WTC11 (cell line): ENCODE results near the gene POLG. TPM values are rescaled to one million over a fixed set of nuclear protein-coding genes. Genes with fewer than 3 reads are reported as not detected.

Experiments used
- ATAC-seq: fragments of 200-7000 bp; cut with Tn5 transposase; 2 replicates; pipeline ENCODE4 v1.10.0; 2021; ENCODE audit warnings: mild to moderate bottlenecking, moderate library complexity
- CTCF ChIA-PET: fragments of 300-600 bp; sonication (Branson Sonifier 250); formaldehyde crosslinking; loops from one replicate; lab custom pipeline; 2021; ENCODE audit warnings: antibody characterized with exemption; lab: Charles Lee
- POLR2A ChIA-PET: fragments of 350-600 bp; sonication (Branson Sonifier 250); formaldehyde crosslinking; loops from one replicate; lab custom pipeline; 2021; ENCODE audit warnings: antibody characterized with exemption; lab: Charles Lee
- DNase-seq: peaks from one replicate; pipeline ENCODE4 v3.0.0; 2021; ENCODE audit warnings: low spot score
- H3K27ac Mint-ChIP-seq: 2 replicates; pipeline ENCODE4 v1.8.0; 2021; ENCODE audit warnings: mixed read lengths
- H3K27me3 Mint-ChIP-seq: 2 replicates; pipeline ENCODE4 v1.8.0; 2021; ENCODE audit warnings: low read depth, mild to moderate bottlenecking, moderate library complexity, mixed read lengths
- H3K36me3 Mint-ChIP-seq: 2 replicates; pipeline ENCODE4 v1.8.0; 2021; ENCODE audit warnings: mixed read lengths
- H3K4me1 Mint-ChIP-seq: 2 replicates; pipeline ENCODE4 v1.8.0; 2022; ENCODE audit warnings: mixed read lengths
- H3K4me3 Mint-ChIP-seq: 2 replicates; pipeline ENCODE4 v1.8.0; 2021; ENCODE audit warnings: mild to moderate bottlenecking, moderate library complexity, mixed read lengths
- H3K9me3 Mint-ChIP-seq: 2 replicates; pipeline ENCODE4 v1.8.0; 2021; ENCODE audit warnings: mixed read lengths
- CREM ChIP-seq: sonication (generic); formaldehyde crosslinking; IDR thresholded peaks from 2 replicates; pipeline ENCODE4 v1.8.1; 2022; ENCODE audit warnings: mild to moderate bottlenecking, missing genetic modification reagents, moderate library complexity
- ERG ChIP-seq: fragments of 250-450 bp; sonication (Bioruptor Pico); IDR thresholded peaks from 2 replicates; pipeline ENCODE4 v1.8.0; 2021; ENCODE audit warnings: mild to moderate bottlenecking
- ESRRA ChIP-seq: sonication (generic); formaldehyde crosslinking; IDR thresholded peaks from 2 replicates; pipeline ENCODE4 v1.8.1; 2022; ENCODE audit warnings: mild to moderate bottlenecking, missing genetic modification reagents, borderline replicate concordance
- FOXJ3 ChIP-seq: sonication (generic); formaldehyde crosslinking; IDR thresholded peaks from 2 replicates; pipeline ENCODE4 v1.9.0; 2021; ENCODE audit warnings: missing genetic modification reagents, mild to moderate bottlenecking, borderline replicate concordance
- HMGXB4 ChIP-seq: sonication (generic); formaldehyde crosslinking; IDR thresholded peaks from 2 replicates; pipeline ENCODE4 v1.8.1; 2023; ENCODE audit warnings: mild to moderate bottlenecking, moderate library complexity, missing genetic modification reagents
- MLX ChIP-seq: sonication (generic); formaldehyde crosslinking; IDR thresholded peaks from 2 replicates; pipeline ENCODE4 v1.8.1; 2023; ENCODE audit warnings: mild to moderate bottlenecking, missing genetic modification reagents, moderate library complexity
- MXD4 ChIP-seq: fragments of 250-450 bp; sonication (Bioruptor Pico); IDR thresholded peaks from 2 replicates; pipeline ENCODE4 v1.8.0; 2021; ENCODE audit warnings: mild to moderate bottlenecking, moderate library complexity, borderline replicate concordance
- PRDM15 ChIP-seq: sonication (generic); formaldehyde crosslinking; IDR thresholded peaks from 2 replicates; pipeline ENCODE4 v1.8.0; 2022; ENCODE audit warnings: missing genetic modification reagents
- TEAD1 ChIP-seq: sonication (generic); formaldehyde crosslinking; IDR thresholded peaks from 2 replicates; pipeline ENCODE4 v1.8.0; 2022; ENCODE audit warnings: mild to moderate bottlenecking, missing genetic modification reagents
- TEAD4 ChIP-seq: sonication (generic); formaldehyde crosslinking; IDR thresholded peaks from 2 replicates; pipeline ENCODE4 v1.8.0; 2022; ENCODE audit warnings: mild to moderate bottlenecking, missing genetic modification reagents
- TP53 ChIP-seq: sonication (generic); formaldehyde crosslinking; IDR thresholded peaks from 2 replicates; pipeline ENCODE4 v1.8.1; 2023; ENCODE audit warnings: mild to moderate bottlenecking, missing genetic modification reagents
- ZNF219 ChIP-seq: sonication (generic); formaldehyde crosslinking; IDR thresholded peaks from 2 replicates; pipeline ENCODE4 v1.8.0; 2023; ENCODE audit warnings: missing genetic modification reagents, mild to moderate bottlenecking, borderline replicate concordance
- ZNF232 ChIP-seq: sonication (generic); formaldehyde crosslinking; IDR thresholded peaks from 2 replicates; pipeline ENCODE4 v1.8.0; 2022; ENCODE audit warnings: mild to moderate bottlenecking, missing genetic modification reagents
- ZNF263 ChIP-seq: sonication (generic); formaldehyde crosslinking; IDR thresholded peaks from 2 replicates; pipeline ENCODE4 v1.8.1; 2022; ENCODE audit warnings: low read depth, mild to moderate bottlenecking, moderate library complexity, missing genetic modification reagents
- total RNA-seq: library from RNA; stranded (reverse); gene quantifications from 3 replicates; pipeline ENCODE4 v1.2.3, GENCODE V29; 2021

POLG gene
- total RNA-seq, 1 experiment from 2014 or later = 76.2 TPM

GRCh38 chr15:89301304-89302089 lies 33.1 kb downstream of the POLG start:
- TF ChIP-seq MLX (CRISPR knock-in tag) (no peak), TEAD1 (no peak)
- H3K36me3 Mint-ChIP-seq = peaks cover 80% of the 10 kb centered on the region
- no peak overlapping the region for H3K27ac Mint-ChIP-seq
- DNase-seq = no peak
- ATAC-seq = no peak
- POLR2A ChIA-PET = no interaction called here
- no peaks in the 10 kb centered on the region for H3K27me3 Mint-ChIP-seq
- CTCF ChIA-PET = interaction anchor here (0.7 kb wide), 1 partner anchor 12 kb away, joined by 3 read pairs; no protein-coding TSS in a partner anchor
- H3K9me3 Mint-ChIP-seq = no peaks in the 10 kb centered on the region
- no peaks in the 10 kb centered on the region for H3K4me1 Mint-ChIP-seq
- H3K4me3 Mint-ChIP-seq = no peak overlapping the region

- Mint-ChIP-seq H3K4me1 (no peaks in the 10 kb centered on the region), H3K9me3 (no peaks in the 10 kb centered on the region; the same call in 1 of the 2 replicates), H3K27me3 (no peaks in the 10 kb centered on the region)
- POLR2A ChIA-PET = no interaction called here
- ATAC-seq (no peak), DNase-seq (no peak)
- TF ChIP-seq ZNF219 = no peak
- TF ChIP-seq TP53 (CRISPR knock-in tag) = no peak
- no peak for TF ChIP-seq HMGXB4
- TF ChIP-seq CREM (CRISPR knock-in tag) = no peak
- no peak for TF ChIP-seq ZNF263 (CRISPR knock-in tag)
- no peak for TF ChIP-seq ERG (CRISPR knock-in tag)
- TF ChIP-seq TEAD4 = no peak
- no peak for TF ChIP-seq ZNF232 (CRISPR knock-in tag)
- no peak for TF ChIP-seq FOXJ3
- no peak for TF ChIP-seq PRDM15
- no peak for TF ChIP-seq MLX (CRISPR knock-in tag)
- no peak for TF ChIP-seq ESRRA (CRISPR knock-in tag)
- TF ChIP-seq MXD4 (CRISPR knock-in tag) = no peak
- TF ChIP-seq, all 79 proteins: peak for 0
- peaks cover 75% of the 10 kb centered on the region for H3K36me3 Mint-ChIP-seq
- no peak overlapping the region for H3K4me3 Mint-ChIP-seq
- CTCF ChIA-PET = interaction anchor here (0.6 to 0.8 kb wide), 2 partner anchors 93 to 103 kb away, joined by 3 to 6 read pairs; no protein-coding TSS in a partner anchor
- H3K27ac Mint-ChIP-seq = no peak overlapping the region
These were observed 34.7 kb downstream of the POLG start for GRCh38 chr15:89299896-89300295.
